IPS-NIHi7 (cell line): ENCODE results near the gene DNAJB6.
A peak's percentile ranks its signal among the peaks of the same experiment; 100 is the strongest.

Source experiments
- DNase-seq: peaks from one replicate; pipeline ENCODE4 v3.0.0; 2012; ENCODE audit warnings: mixed read lengths; ENCODE audit errors: extremely low spot score

The DNAJB6 gene

GRCh38 chr7:157428554-157428945 lies 91.7 kb downstream of the DNAJB6 start:
- no peak for DNase-seq

- DNase-seq = no peak
Observed at GRCh38 chr7:157429001-157429679, 92.3 kb downstream of the DNAJB6 start.

GRCh38 chr7:157429680-157430224 lies 92.9 kb downstream of the DNAJB6 start:
- no peak for DNase-seq

GRCh38 chr7:157430721-157431120 lies 93.9 kb downstream of the DNAJB6 start:
- DNase-seq = no peak

- DNase-seq = no peak
Observed at GRCh38 chr7:157431173-157431950, 94.6 kb downstream of the DNAJB6 start.

- no peak for DNase-seq
Observed at GRCh38 chr7:157431951-157432540, 95.2 kb downstream of the DNAJB6 start.

- DNase-seq = peak; percentile 76
Observed at GRCh38 chr7:157432541-157432956, 95.7 kb downstream of the DNAJB6 start.

- peak; percentile 61 for DNase-seq
Observed at GRCh38 chr7:157432957-157433576, 96.3 kb downstream of the DNAJB6 start.

- DNase-seq = no peak
Observed at GRCh38 chr7:157433628-157434027, 96.8 kb downstream of the DNAJB6 start.

GRCh38 chr7:157434231-157434630 lies 97.4 kb downstream of the DNAJB6 start:
- DNase-seq = no peak

GRCh38 chr7:157434701-157435100 lies 97.9 kb downstream of the DNAJB6 start:
- no peak for DNase-seq

- DNase-seq = no peak
Observed at GRCh38 chr7:157436076-157436475, 99.3 kb downstream of the DNAJB6 start.

- DNase-seq = no peak
Observed at GRCh38 chr7:157436763-157437480, 100.1 kb downstream of the DNAJB6 start.

GRCh38 chr7:157437519-157438061 lies 100.8 kb downstream of the DNAJB6 start:
- no peak for DNase-seq

- DNase-seq = no peak
Observed at GRCh38 chr7:157438121-157439025, 101.6 kb downstream of the DNAJB6 start.

GRCh38 chr7:157439149-157439548 lies 102.3 kb downstream of the DNAJB6 start:
- no peak for DNase-seq

- DNase-seq = no peak
Observed at GRCh38 chr7:157439761-157440160, 103.0 kb downstream of the DNAJB6 start.

- no peak for DNase-seq
Observed at GRCh38 chr7:157440346-157441022, 103.7 kb downstream of the DNAJB6 start.

- DNase-seq = no peak
Observed at GRCh38 chr7:157441023-157441399, 104.2 kb downstream of the DNAJB6 start.

- no peak for DNase-seq
Observed at GRCh38 chr7:157442456-157442855, 105.7 kb downstream of the DNAJB6 start.
